GM18870 (cell line): ENCODE measurements around the gene COMMD2.

Source experiments
- ATAC-seq: cut with Tn5 transposase; IDR thresholded peaks from one replicate; pipeline ENCODE4 v1.9.1; 2021; ENCODE audit warnings: moderate library complexity; ENCODE audit not compliant: unreplicated experiment

The COMMD2 gene

GRCh38 chr3:149764302-149764701 lies 12.0 kb upstream of the COMMD2 start:
- no peak for ATAC-seq

GRCh38 chr3:149763565-149764195 lies 11.4 kb upstream of the COMMD2 start:
- no peak for ATAC-seq

GRCh38 chr3:149753717-149754116 lies 1.4 kb upstream of the COMMD2 start:
- no peak for ATAC-seq

GRCh38 chr3:149752788-149753136 lies 473 bp upstream of the COMMD2 start:
- ATAC-seq = no peak

- ATAC-seq = no peak
Observed at GRCh38 chr3:149751551-149751950, 738 bp downstream of the COMMD2 start.

- ATAC-seq = no peak
Observed at GRCh38 chr3:149744606-149745005, 7.7 kb downstream of the COMMD2 start.

GRCh38 chr3:149744151-149744550 lies 8.1 kb downstream of the COMMD2 start:
- no peak for ATAC-seq

- no peak for ATAC-seq
Observed at GRCh38 chr3:149739396-149739795, 12.9 kb downstream of the COMMD2 start.

GRCh38 chr3:149738876-149739275 lies 13.4 kb downstream of the COMMD2 start:
- ATAC-seq = no peak

GRCh38 chr3:149736953-149737205 lies 15.4 kb downstream of the COMMD2 start:
- no peak for ATAC-seq

- no peak for ATAC-seq
Observed at GRCh38 chr3:149736175-149736952, 15.9 kb downstream of the COMMD2 start.

GRCh38 chr3:149732234-149732633 lies 20.1 kb downstream of the COMMD2 start:
- no peak for ATAC-seq

GRCh38 chr3:149727656-149728055 lies 24.6 kb downstream of the COMMD2 start:
- no peak for ATAC-seq

GRCh38 chr3:149726716-149727407 lies 25.4 kb downstream of the COMMD2 start:
- ATAC-seq = peak; percentile 95

- no peak for ATAC-seq
Observed at GRCh38 chr3:149723781-149724180, 28.5 kb downstream of the COMMD2 start.

GRCh38 chr3:149720918-149721317 lies 31.4 kb downstream of the COMMD2 start:
- ATAC-seq = no peak

- ATAC-seq = no peak
Observed at GRCh38 chr3:149717391-149718056, 34.8 kb downstream of the COMMD2 start.

- no peak for ATAC-seq
Observed at GRCh38 chr3:149716984-149717383, 35.3 kb downstream of the COMMD2 start.

- ATAC-seq = no peak
Observed at GRCh38 chr3:149715247-149715646, 37.0 kb downstream of the COMMD2 start.

- ATAC-seq = no peak
Observed at GRCh38 chr3:149713730-149714654, 38.3 kb downstream of the COMMD2 start.

- ATAC-seq = no peak
Observed at GRCh38 chr3:149706905-149707304, 45.4 kb downstream of the COMMD2 start.
